Thyroid gland (tissue), 4 donors: ENCODE data around the gene FRMD4A.

ENCODE experiments used
- POLR2A ChIP-seq, 2 donors: fragments of 450-650 bp; IDR thresholded peaks; one replicate each; pipeline ENCODE4 v1.6.1; 2017; ENCODE audit warnings: antibody characterized with exemption in 2 of 2, mild to moderate bottlenecking in 2 of 2, moderate library complexity in 1 of 2
- TF ChIP-seq, protein P1 (sequence below), 6 experiments: fragments of 200-600 bp in 3 of 6; fragments of 450-650 bp in 3 of 6; sonication (generic) in 3 of 6; IDR thresholded peaks; one replicate each; pipeline ENCODE4 v1.5.1; 2016 to 2019; ENCODE audit warnings: antibody characterized with exemption in 6 of 6, mild to moderate bottlenecking in 2 of 6, inconsistent platforms in 1 of 6, moderate library complexity in 1 of 6

DNA sequence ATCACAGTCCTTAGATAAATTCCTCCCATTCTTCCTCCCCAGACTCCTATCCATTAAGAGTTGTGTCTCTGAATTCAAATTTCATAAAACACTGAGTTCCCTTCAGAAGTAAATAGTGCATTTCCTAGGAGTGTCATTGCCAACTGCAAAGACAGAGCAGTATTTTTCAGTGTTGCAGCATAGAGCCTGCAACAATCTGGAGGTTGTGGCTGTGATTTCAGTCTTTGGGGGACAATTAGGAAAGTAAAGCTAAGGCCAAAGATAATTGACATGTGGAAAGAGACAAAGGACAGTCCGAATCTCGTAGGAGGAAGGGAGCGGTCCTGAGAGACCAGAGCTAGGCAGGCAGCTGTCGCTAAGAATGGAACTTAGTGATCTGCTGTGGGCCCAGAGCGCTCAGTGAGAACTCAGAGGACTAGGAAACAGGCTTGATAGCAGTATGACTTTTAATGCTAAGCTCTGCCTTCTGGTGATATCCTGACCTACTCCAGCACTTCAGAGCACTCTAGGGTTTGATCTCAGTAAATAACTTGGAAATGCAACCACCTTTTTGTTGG lies 697.8 kb downstream of the FRMD4A start:
- TF ChIP-seq, protein P1, sequence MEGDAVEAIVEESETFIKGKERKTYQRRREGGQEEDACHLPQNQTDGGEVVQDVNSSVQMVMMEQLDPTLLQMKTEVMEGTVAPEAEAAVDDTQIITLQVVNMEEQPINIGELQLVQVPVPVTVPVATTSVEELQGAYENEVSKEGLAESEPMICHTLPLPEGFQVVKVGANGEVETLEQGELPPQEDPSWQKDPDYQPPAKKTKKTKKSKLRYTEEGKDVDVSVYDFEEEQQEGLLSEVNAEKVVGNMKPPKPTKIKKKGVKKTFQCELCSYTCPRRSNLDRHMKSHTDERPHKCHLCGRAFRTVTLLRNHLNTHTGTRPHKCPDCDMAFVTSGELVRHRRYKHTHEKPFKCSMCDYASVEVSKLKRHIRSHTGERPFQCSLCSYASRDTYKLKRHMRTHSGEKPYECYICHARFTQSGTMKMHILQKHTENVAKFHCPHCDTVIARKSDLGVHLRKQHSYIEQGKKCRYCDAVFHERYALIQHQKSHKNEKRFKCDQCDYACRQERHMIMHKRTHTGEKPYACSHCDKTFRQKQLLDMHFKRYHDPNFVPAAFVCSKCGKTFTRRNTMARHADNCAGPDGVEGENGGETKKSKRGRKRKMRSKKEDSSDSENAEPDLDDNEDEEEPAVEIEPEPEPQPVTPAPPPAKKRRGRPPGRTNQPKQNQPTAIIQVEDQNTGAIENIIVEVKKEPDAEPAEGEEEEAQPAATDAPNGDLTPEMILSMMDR (IDR thresholded peaks at IDR 0.05) = no peak
- TF ChIP-seq POLR2A (IDR thresholded peaks at IDR 0.05) = no peak
